Pancreas (tissue), 10 donors: ENCODE results near the gene PLPPR3. TPM values are rescaled to one million over a fixed set of nuclear protein-coding genes. Genes with fewer than 3 reads are reported as not detected.

Experiments
- ATAC-seq, 4 donors: fragments of 200-7000 bp; cut with Tn5 transposase; one replicate each; pipeline versions ENCODE4 v1.8.0 to v1.9.1; 2020; ENCODE audit warnings: mild to moderate bottlenecking in 4 of 4, moderate library complexity in 4 of 4
- DNase-seq, 6 donors: peaks; one replicate each; pipeline ENCODE4 v3.0.0-alpha.2; 2020
- FAIRE-seq: peaks from 2 replicates; lab custom pipeline; 2012; peaks lifted over from hg19 to GRCh38; lab: Jason Lieb, UNC
- H3K27ac ChIP-seq, 4 donors: fragments of 200-600 bp; sonication (generic); 1 replicate in 3 of 4; 2 replicates in 1 of 4; pipeline versions ENCODE4 v1.5.0 to v1.8.0; 2020
- H3K27me3 ChIP-seq, 4 donors: fragments of 200-600 bp; one replicate each; pipeline ENCODE4 v1.8.0; 2021
- H3K36me3 ChIP-seq, 3 donors: fragments of 200-600 bp; sonication (generic) in 1 of 3; one replicate each; pipeline versions ENCODE4 v1.5.0 to v1.8.0; 2020 to 2021
- H3K4me1 ChIP-seq, 3 donors: fragments of 200-600 bp; one replicate each; pipeline ENCODE4 v1.8.0; 2021
- H3K4me3 ChIP-seq, 4 donors: fragments of 200-600 bp; sonication (generic) in 2 of 4; one replicate each; pipeline versions ENCODE4 v1.5.0 to v1.8.0; 2020 to 2021
- H3K9me3 ChIP-seq, 4 donors: fragments of 200-600 bp; one replicate each; pipeline ENCODE4 v1.8.0; 2021
- CTCF ChIP-seq, 4 donors: fragments of 200-600 bp; sonication (generic) in 3 of 4; IDR thresholded peaks; one replicate each; pipeline versions ENCODE4 v1.5.0 to v1.8.0; 2021; ENCODE audit warnings: antibody characterized with exemption in 4 of 4
- WGBS, 2 donors: extraction: QIAGEN DNeasy Blood & Tissue Kit; methylation state at CpG; one replicate each; pipeline ENCODE4 v1.1.7; 2013; 5-methylcytosine and 5-hydroxymethylcytosine counted together
- intact Hi-C, 3 donors: fragments of 100-400 bp; cut with DNase I; formaldehyde crosslinking; loops; one replicate each; pipeline versions ENCODE4 v1.11.1 to v1.14.2; 2022
- polyA plus RNA-seq, 2 donors: library from polyadenylated mRNA; stranded (reverse); fragments of 200-250 nt; gene quantifications; one replicate each; pipeline ENCODE4 v1.2.3, GENCODE V29; 2013
- total RNA-seq, 6 donors: library from RNA; stranded (reverse); fragmentation: NEBNext Ultra II Directional in 4 of 6; extraction: Animal tissue kit (Norgen Biotek cat#: 25700) in 4 of 6; gene quantifications; one replicate each; pipeline versions ENCODE4 v1.2.1 to v1.2.4, GENCODE V29; 2021 to 2023
- donor health status: healthy with polysubstance abuse.
- donor health status: DM: no; HTN: no; CAD: no; lungs with moderate emphysema.
- donor health status: DM: no; HTN: no; CAD: no.
- donor health status: control.
- donor health status: control.
- donor health status: Bipolar disorder and iron deficiency.
- donor health status: DM: yes; HTN: yes; CAD: no.
- donor health status: DM: no; HTN: no; CAD: no.
- donor health status: DM: no; HTN: no; CAD: no.
- donor health status: DM: yes; HTN: yes; CAD: no.

PLPPR3 gene
- total and polyA plus RNA-seq, 8 donors: 0.05 to 0.38 TPM; not detected in 6

GRCh38 chr19:780935-781334, 40.8 kb downstream of the PLPPR3 start:
- peak overlapping the region in 1 of 4 donors; percentile 77 for H3K27ac ChIP-seq
- H3K4me3 ChIP-seq: no peak overlapping the region
- FAIRE-seq (no peak), DNase-seq (peak in 1 of 6 donors; percentile 29), ATAC-seq (no peak)
- H3K9me3 ChIP-seq: no peaks in the 10 kb centered on the region
- no peak for TF ChIP-seq CTCF (IDR thresholded peaks at IDR 0.05)
- no peaks in the 10 kb centered on the region for H3K36me3 ChIP-seq
- intact Hi-C loops: no loop called here
- no peaks in the 10 kb centered on the region for H3K4me1 ChIP-seq
- no peaks in the 10 kb centered on the region for H3K27me3 ChIP-seq
- WGBS, 2 donors: 69 to 82% methylated on average over 15 of the region's 15 CpGs

- WGBS, 2 donors: 56 to 58% methylated on average over 36 of the region's 36 CpGs
- H3K4me3 ChIP-seq: no peak overlapping the region
These were observed 42.7 kb downstream of the PLPPR3 start for GRCh38 chr19:778910-779653.

GRCh38 chr19:776549-776948, 45.2 kb downstream of the PLPPR3 start:
- no peaks in the 10 kb centered on the region for H3K9me3 ChIP-seq
- intact Hi-C loops: no loop called here
- no peaks in the 10 kb centered on the region for H3K36me3 ChIP-seq
- no peak for FAIRE-seq
- H3K4me3 ChIP-seq: no peak overlapping the region
- no peak for ATAC-seq
- TF ChIP-seq CTCF (IDR thresholded peaks at IDR 0.05): no peak
- no peak overlapping the region for H3K27ac ChIP-seq
- H3K27me3 ChIP-seq: no peaks in the 10 kb centered on the region
- 80 to 87% methylated on average over 18 of the region's 18 CpGs for WGBS, 2 donors
- no peaks in the 10 kb centered on the region for H3K4me1 ChIP-seq
- DNase-seq: peak in 1 of 6 donors; percentile 27

More at GRCh38 chr19:778910-779653, 42.7 kb downstream of the PLPPR3 start:
- peak overlapping the region in 3 of 4 donors; percentile 31 to 58 (median 41) for H3K27ac ChIP-seq
- H3K4me1 ChIP-seq: no peaks in the 10 kb centered on the region
- TF ChIP-seq CTCF (IDR thresholded peaks at IDR 0.05): no peak
- no peaks in the 10 kb centered on the region for H3K36me3 ChIP-seq
- no peaks in the 10 kb centered on the region for H3K27me3 ChIP-seq
- peak in 3 of 4 donors; percentile 29 to 44 (median 34) for ATAC-seq
- intact Hi-C loops: no loop called here
- no peak for FAIRE-seq
- no peaks in the 10 kb centered on the region for H3K9me3 ChIP-seq
- peak in 2 of 6 donors; percentile 30 to 50 for DNase-seq

GRCh38 chr19:772730-773436, 48.9 kb downstream of the PLPPR3 start:
- intact Hi-C loops: loop anchor here in 2 of 3 donors (5.0 kb wide), 2 partner anchors 89 to 139 kb away; partner anchors contain the start of gene R3HDM4 (in 1 of the 2)
- DNase-seq (peak in 2 of 6 donors; percentile 30 to 62), ATAC-seq (no peak), FAIRE-seq (no peak)
- no peak overlapping the region for H3K27ac ChIP-seq
- no peaks in the 10 kb centered on the region for H3K9me3 ChIP-seq
- 82 to 84% methylated on average over 18 of the region's 18 CpGs for WGBS, 2 donors
- H3K36me3 ChIP-seq: no peaks in the 10 kb centered on the region
- TF ChIP-seq CTCF (IDR thresholded peaks at IDR 0.05): no peak
- no peaks in the 10 kb centered on the region for H3K27me3 ChIP-seq
- no peaks in the 10 kb centered on the region for H3K4me1 ChIP-seq
- no peak overlapping the region for H3K4me3 ChIP-seq
